ENCODE results near the gene PLCB1.

PLCB1 gene

GRCh38 chr20:8860011-8860495 is 728.0 kb downstream of the PLCB1 start:
- DNase-seq, result no peak

DNA sequence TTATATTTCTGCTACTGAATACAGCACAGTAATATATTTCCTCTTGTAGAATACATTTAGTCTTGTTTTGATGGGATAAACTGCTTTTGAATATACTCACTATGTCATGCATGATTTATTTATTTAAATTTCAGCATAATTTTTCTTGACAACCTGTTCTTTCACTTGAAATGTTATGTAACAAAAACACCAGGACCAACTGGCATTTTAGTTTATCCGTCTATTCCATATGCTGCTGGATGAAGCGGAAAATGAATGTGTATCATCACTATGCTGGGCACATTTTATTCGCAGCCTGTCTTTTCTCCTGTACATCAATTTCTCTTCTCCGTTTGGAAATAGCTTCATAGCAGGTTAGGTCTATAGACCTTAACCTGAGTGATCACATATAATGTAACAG is 730.0 kb downstream of the PLCB1 start:
- no peak for DNase-seq

- DNase-seq, result no peak
Observed at GRCh38 chr20:8865636-8866035, 733.6 kb downstream of the PLCB1 start.

- DNase-seq, result no peak
Observed at GRCh38 chr20:8867038-8867740, 735.1 kb downstream of the PLCB1 start.

GRCh38 chr20:8870652-8871051 is 738.6 kb downstream of the PLCB1 start:
- DNase-seq, result no peak

- DNase-seq, result no peak
Observed at GRCh38 chr20:8874437-8874836, 742.4 kb downstream of the PLCB1 start.

DNA sequence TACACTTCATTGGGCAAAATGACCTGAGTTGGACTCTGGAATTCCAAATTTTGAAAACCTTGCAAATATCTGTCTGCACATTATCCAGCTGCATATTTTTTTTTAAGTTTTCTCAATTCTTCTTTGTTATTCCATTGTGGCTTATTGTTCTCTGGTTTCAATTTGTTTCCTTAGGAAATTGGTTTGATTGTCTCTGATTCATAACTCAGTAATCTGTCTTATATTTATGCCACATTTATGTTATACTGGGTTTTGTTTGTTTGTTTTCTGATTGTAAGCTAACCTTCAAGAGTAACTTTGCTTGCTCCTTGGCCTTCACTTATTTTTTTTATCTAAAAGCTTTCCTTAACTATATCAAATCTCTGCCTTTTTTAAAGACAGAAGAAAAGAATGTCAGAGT is 743.5 kb downstream of the PLCB1 start:
- no peak for DNase-seq

DNA sequence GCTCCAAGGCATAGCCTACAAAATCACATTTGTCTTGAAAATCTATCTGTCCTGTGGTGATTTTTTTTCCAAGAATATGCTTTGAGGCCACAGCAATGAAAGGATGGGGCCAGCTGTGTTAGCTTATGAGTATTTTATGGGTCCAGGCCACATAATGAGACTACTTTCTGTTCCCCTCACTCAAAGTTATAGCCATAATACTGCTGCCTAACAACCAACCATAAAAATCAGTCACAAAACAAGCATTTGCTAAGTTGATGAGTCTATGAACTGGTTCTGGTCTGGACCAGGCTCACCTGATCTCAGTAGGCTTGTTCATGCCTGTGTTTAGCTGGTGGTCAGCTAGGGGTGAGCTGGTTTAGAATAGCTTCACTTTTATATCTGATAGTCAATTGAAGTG is 744.3 kb downstream of the PLCB1 start:
- no peak for DNase-seq

GRCh38 chr20:8877294-8877693 is 745.2 kb downstream of the PLCB1 start:
- DNase-seq, result no peak

DNA sequence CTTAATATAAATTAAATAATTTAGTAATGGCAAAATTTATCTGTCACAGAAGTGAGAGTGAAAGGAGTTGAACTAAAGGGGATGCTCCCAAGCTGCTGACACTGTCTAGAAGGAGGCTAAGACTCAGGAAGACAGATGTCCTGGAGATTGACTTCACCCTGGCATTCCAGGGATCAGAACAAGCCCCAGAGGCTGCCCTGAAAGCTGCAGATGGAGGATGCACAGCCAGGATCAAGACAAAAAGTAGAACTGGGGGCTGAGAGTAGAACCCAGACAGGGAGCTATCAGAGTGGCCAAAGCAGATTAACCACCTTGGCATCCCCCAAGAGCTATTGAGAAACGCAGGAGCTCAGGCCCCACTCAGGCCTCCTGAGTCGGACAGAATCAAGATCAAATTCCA is 747.6 kb downstream of the PLCB1 start:
- no peak for DNase-seq

DNA sequence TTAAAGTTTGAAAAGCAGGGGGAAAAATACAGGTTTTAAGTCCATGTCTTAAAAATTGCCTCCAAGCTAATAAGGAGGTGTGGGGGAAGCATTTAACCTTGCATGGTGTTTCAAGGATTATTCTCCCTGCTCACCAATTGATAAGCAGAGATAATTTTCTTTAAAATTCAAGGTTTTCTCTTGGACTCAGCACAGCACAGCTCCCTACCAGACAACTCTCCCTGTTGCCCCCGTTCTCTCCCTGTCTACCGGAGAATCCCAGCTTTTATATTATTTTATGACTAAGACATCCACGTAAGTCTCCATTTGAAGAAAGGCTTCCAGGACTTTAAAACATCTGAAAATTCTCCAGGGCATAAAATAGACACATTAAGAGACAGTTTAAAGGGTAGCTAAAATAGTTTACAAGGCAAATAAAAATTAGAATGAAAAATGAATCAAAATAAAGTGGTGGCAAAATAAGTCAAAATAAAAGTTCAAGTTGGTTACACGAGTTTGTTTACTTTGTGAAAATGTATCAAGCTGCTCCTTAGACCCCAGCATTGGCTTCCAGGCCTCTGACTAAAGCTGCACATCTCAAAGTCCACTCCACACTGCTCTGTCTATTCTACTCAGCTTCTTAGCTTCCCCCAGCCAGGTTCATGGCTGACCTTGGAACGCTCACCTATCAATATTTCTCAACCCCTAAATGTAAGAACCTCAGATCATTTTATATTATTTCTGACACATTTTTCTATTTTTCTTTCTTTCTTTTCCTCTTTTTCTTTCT is 748.2 kb downstream of the PLCB1 start:
- DNase-seq, result no peak

DNA sequence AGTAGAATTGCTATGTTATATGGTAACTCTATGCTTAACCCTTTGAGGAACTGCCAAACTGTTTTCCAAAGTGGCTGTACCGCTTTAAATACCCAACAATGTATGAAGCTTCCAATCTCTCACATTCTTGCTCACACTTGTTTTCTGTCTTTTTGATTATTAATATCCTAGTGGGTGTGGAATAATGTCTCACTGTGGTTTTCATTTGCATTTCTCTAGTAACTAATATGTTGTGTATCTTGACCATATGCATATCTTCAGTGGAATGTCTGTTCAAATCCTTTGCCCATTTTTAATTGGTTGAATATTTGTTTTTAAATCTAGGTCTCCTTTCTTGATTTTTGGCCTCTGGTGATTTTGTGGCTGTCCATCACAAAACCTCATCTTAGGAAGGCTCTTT is 759.0 kb downstream of the PLCB1 start:
- no peak for DNase-seq

DNA sequence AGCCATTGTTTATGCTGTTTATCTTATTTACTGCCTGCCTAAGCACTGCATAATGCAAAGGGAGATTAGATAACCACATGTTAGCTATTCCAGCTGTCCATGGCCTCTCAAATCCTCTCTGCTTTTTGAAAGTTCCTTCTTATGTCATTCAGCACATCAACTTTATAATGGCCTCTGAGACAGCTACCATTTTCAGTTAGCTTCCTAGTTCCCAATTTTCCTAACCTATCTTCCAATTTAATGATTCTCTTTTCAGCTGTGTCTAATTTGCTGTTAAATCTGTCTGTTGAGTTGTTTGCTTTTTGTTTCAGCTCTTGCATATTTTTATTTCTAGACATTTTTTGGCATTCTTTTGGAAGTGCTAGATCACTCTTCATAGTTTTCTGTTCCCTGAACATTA is 763.4 kb downstream of the PLCB1 start:
- DNase-seq, result no peak

- no peak for DNase-seq
Observed at GRCh38 chr20:8898823-8899222, 766.8 kb downstream of the PLCB1 start.

DNA sequence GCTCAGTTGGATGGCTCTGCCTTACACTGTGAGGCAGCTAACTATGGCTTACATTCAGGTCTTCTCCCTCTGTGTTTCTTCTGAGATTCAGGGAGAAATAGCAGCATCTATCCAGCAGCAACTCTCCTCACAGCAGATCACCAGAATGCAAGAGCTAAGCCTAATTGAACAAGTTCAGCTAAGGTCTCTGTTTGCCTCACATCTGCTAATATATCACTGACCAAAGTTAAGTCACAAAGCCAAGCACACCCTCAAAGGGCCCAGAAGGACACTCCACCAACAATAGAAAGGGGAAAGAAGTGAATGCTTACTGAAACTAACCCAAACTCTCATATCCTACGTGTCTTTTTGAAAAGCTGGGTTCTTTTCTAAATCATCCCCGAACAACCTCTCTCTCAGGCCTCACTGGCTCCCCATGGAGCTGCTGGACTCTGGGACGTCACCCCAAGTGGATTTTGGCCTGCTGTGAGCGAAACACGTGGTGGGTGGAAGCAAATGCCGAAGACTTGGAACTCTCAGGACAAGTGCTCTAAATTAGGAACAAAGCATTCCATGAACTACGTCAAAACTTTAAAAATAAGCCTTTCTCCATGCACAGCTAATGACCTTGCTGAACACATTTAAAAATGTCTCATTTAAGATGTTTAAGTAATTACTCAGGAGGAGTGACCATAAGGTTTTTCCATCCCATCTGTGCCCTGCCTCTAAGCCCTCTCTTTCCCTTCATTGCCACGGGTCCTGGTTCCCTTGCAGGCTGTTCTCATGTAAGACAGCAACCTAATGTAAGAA is 769.4 kb downstream of the PLCB1 start:
- no peak for DNase-seq

DNA sequence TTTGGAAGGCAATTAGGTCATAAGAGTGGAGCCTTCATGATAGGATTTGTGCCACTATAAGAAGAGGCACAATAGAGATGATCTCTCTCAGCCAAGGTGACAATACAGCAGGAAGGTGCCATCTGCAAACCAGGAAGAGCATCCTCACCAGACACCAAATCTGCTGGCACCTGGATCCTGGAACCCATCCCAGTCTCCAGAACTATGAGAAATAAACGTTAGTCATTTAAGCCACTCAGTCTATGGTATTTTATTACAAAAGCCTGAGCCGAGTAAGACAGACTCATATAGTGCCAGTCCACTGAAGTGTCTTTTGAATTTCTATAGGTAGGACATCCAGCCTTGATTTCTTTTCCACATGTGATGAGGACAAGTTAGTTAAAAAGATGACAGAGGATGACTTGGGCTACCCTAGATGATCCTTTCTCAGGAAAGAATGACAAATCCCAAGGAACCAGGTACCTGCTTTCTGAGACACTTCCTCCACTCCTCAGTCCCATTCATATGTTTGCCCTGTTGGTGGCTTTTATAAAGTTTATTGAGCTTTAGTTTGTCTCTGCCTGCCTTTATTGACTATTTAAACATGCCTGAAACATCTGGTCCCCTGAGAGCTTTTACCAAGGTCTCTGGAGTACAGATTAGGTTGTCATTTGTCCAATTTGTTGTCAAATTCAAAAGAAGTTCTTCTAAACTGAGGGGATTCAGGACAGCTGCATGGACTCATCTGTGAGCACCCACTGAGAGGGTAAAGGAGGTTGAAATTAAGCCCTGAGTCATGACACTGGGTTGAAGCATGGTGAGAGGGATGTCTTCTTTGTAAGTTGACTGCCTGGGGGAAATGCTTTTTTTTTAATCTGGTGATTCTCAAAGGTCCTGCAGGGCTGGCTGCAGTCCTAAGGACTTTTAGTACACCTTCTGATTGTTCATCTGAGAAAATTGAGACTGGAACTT is 771.9 kb downstream of the PLCB1 start:
- DNase-seq, result no peak

DNA sequence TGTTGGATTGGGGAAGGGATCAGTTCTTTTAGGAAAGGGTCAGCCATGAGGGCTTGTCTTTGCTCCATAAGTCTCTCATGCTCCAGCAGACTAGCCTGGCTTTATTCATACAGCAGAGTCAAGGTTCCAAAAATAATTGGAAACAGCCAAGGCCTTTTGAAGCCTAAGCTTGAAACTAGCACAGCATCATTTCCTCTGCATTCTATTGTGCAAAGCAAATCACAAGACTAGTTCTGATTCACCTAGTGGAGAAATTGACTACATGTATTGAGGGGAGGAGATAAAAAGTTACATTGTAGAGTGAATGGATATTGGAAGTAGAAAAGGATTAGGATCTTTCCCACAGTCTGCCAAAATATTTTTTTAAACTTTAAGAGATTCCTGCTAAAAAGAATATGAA is 777.5 kb downstream of the PLCB1 start:
- DNase-seq, result no peak

DNA sequence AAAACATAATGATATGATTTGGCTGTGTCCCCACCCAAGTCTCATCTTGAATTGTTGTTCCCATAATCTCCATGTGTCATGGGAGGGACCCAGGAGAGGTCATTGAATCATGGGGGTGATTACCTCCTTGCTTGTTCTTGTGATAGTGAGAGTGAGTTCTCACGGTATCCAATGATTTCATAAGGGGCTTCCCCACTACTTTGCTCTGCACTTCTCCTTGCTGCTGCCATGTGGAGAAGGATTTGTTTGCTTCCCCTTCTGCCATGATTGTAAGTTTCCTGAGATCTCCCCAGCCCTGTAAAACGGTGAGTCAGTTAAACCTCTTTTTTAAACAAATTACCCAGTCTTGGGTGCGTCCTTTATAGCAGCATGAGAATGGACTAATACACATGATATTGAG is 780.0 kb downstream of the PLCB1 start:
- no peak for DNase-seq

- no peak for DNase-seq
Observed at GRCh38 chr20:8912731-8913130, 780.7 kb downstream of the PLCB1 start.

DNA sequence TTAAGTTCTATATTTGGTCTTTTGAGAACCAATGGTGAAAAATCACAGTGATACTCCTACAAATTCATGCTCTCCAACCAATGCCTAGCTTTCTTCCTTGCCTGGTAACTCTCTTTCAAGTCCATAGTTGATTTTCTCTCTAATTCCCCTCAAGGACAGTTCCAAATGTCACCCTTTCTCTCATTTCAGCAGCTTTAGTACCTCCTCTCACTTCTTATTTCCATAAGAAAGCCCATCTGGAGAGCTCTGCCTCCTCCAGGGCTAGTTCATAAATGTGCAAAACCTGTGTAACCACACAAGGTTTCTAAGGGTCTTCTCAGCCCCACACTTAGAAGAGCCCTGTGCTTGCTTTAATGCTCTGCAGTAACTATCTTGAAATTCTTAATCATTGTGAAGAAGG is 781.4 kb downstream of the PLCB1 start:
- no peak for DNase-seq

GRCh38 chr20:8914421-8914820 is 782.4 kb downstream of the PLCB1 start:
- DNase-seq, result no peak

DNA sequence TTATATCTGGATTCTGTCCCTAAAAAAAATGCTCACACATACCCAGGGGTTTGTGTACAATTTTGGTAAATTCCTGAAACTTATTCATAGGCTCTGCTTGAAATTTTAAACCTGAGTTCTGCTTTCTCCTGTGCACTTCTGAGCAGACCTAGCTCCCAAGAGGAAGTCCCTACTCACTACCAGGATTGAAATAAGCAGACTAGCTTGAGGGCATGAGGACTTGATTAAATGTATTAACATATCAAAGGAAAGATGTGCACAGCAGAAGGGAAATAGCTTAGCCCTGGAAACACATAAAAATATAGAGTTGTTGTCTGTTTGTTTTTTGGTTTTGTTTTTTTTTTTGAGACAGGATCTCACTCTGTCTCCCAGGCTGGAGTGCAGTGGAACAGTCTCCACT is 785.0 kb downstream of the PLCB1 start:
- no peak for DNase-seq

GRCh38 chr20:8918145-8918544 is 786.1 kb downstream of the PLCB1 start:
- DNase-seq, result no peak

All from SHP77 treated with DMSO at 0.1 percent for 48 hours (cell line).